ENCODE results near the gene ODR4. TPM values are rescaled to one million over a fixed set of nuclear protein-coding genes. Genes with fewer than 3 reads are reported as not detected.

Gene ODR4
- polyA plus RNA-seq (2011; rRNA removed): 9.7 and 16.8 TPM in 2 replicates
- polyA minus RNA-seq (2011; rRNA and poly(A)+ RNA removed): 2.9 and 7.6 TPM in 2 replicates

- peak within 1 kb of the TSS; percentile 99 for H3K27ac ChIP-seq (ENCODE audit: low read depth, low read length)
- ChIA-PET POLR2A (interaction anchor here (0.6 to 1.6 kb wide), 5 partner anchors 11 to 304 kb away, joined by 3 to 10 read pairs (median 3); no protein-coding TSS in a partner anchor), CTCF (interaction anchor here (0.6 to 2.4 kb wide), 79 partner anchors 11 to 1668 kb away, joined by 3 to 68 read pairs (median 5); partner anchors contain the start of genes PRG4 and PTGS2)
- H3K27me3 ChIP-seq (ENCODE audit: control insufficient read depth, insufficient read depth, low read length): no peaks in the 10 kb centered on the region
- peak within 1 kb of the TSS; percentile 86 for H3K4me3 ChIP-seq (ENCODE audit: low read depth, low read length)
- DNase-seq (ENCODE audit: low read depth, low spot score): peak; percentile 99
- H3K9me3 ChIP-seq (ENCODE audit: control insufficient read depth, insufficient read depth, low read length): no peaks in the 10 kb centered on the region
- peak; percentile 89 for TF ChIP-seq CTCF (IDR thresholded peaks at IDR 0.05; ENCODE audit: low read depth, low read length)
Observed at GRCh38 chr1:186375152-186375928, at the start of gene ODR4, which contains the start of gene TPR. Gene ODR4 (plus strand): TSS chr1:186375838. CDS start chr1:186379786, 3,948 bp downstream. Gene TPR (minus strand): TSS chr1:186375253. CDS start chr1:186375028, 225 bp downstream.

- no peak for TF ChIP-seq CTCF (IDR thresholded peaks at IDR 0.05; ENCODE audit: low read depth, low read length)
- no peaks in the 10 kb centered on the region for H3K9me3 ChIP-seq (ENCODE audit: control insufficient read depth, insufficient read depth, low read length)
- no peak for DNase-seq (ENCODE audit: low read depth, low spot score)
- H3K27me3 ChIP-seq (ENCODE audit: control insufficient read depth, insufficient read depth, low read length): no peaks in the 10 kb centered on the region
- CTCF ChIA-PET: interaction anchor here (1.1 to 3.1 kb wide), 7 partner anchors 8 to 605 kb away, joined by 3 to 13 read pairs (median 4); partner anchors contain the start of genes ODR4 and TPR
- no peak overlapping the region for H3K4me3 ChIP-seq (ENCODE audit: low read depth, low read length)
- no peak overlapping the region for H3K27ac ChIP-seq (ENCODE audit: low read depth, low read length)
- POLR2A ChIA-PET: no interaction called here
Observed at GRCh38 chr1:186326009-186326408, 49.6 kb upstream of the ODR4 start.

GRCh38 chr1:186327331-186327730 is 48.3 kb upstream of the ODR4 start:
- TF ChIP-seq CTCF (IDR thresholded peaks at IDR 0.05; ENCODE audit: low read depth, low read length): no peak
- ChIA-PET CTCF (no interaction called here), POLR2A (no interaction called here)
- DNase-seq (ENCODE audit: low read depth, low spot score): no peak
- Histone ChIP-seq H3K9me3 (ENCODE audit: control insufficient read depth, insufficient read depth, low read length) (no peaks in the 10 kb centered on the region), H3K27me3 (ENCODE audit: control insufficient read depth, insufficient read depth, low read length) (no peaks in the 10 kb centered on the region), H3K4me3 (ENCODE audit: low read depth, low read length) (no peak overlapping the region), H3K27ac (ENCODE audit: low read depth, low read length) (no peak overlapping the region)

- TF ChIP-seq CTCF (IDR thresholded peaks at IDR 0.05; ENCODE audit: low read depth, low read length): peak; percentile 52
- Histone ChIP-seq H3K9me3 (ENCODE audit: control insufficient read depth, insufficient read depth, low read length) (no peaks in the 10 kb centered on the region), H3K27ac (ENCODE audit: low read depth, low read length) (no peak overlapping the region), H3K27me3 (ENCODE audit: control insufficient read depth, insufficient read depth, low read length) (no peaks in the 10 kb centered on the region), H3K4me3 (ENCODE audit: low read depth, low read length) (no peak overlapping the region)
- no peak for DNase-seq (ENCODE audit: low read depth, low spot score)
- ChIA-PET CTCF (interaction anchor here (0.8 to 2.3 kb wide), 10 partner anchors 9 to 54 kb away, joined by 3 to 9 read pairs (median 4); partner anchors contain the start of genes ODR4 and TPR), POLR2A (no interaction called here)
Observed at GRCh38 chr1:186330758-186331157, 44.9 kb upstream of the ODR4 start.

- ChIA-PET CTCF (interaction anchor here (4.0 kb wide), 1 partner anchor 38 kb away, joined by 24 read pairs; the partner anchor contains the start of genes ODR4 and TPR), POLR2A (no interaction called here)
Observed at GRCh38 chr1:186337554-186337953, 38.1 kb upstream of the ODR4 start.

More at GRCh38 chr1:186337554-186337953, 38.1 kb upstream of the ODR4 start:
- H3K9me3 ChIP-seq (ENCODE audit: control insufficient read depth, insufficient read depth, low read length): no peaks in the 10 kb centered on the region
- TF ChIP-seq CTCF (IDR thresholded peaks at IDR 0.05; ENCODE audit: low read depth, low read length): no peak
- no peak overlapping the region for H3K27ac ChIP-seq (ENCODE audit: low read depth, low read length)
- H3K27me3 ChIP-seq (ENCODE audit: control insufficient read depth, insufficient read depth, low read length): no peaks in the 10 kb centered on the region
- no peak overlapping the region for H3K4me3 ChIP-seq (ENCODE audit: low read depth, low read length)
- DNase-seq (ENCODE audit: low read depth, low spot score): no peak
